NCI-H2107 (cell line): ENCODE results near the gene MAFG.
A peak's percentile ranks its signal among the peaks of the same experiment; 100 is the strongest.

Source experiments
- DNase-seq: peaks from one replicate; lab custom pipeline; 2025; lab: John Stamatoyannopoulos, UW

The MAFG gene

GRCh38 chr17:81927653-81928543 is at the start of gene MAFG:
Gene MAFG, minus strand, starts transcription at chr17:81927735. Its CDS starts 4,550 bp downstream, at chr17:81923185.
- peak; percentile 90 for DNase-seq

GRCh38 chr17:81976332-81977210 is 49.0 kb upstream of the MAFG start:
- peak; percentile 32 for DNase-seq

- DNase-seq = no peak
Observed at GRCh38 chr17:81973432-81973831, 45.9 kb upstream of the MAFG start.

GRCh38 chr17:81968850-81969812 is 41.6 kb upstream of the MAFG start:
- no peak for DNase-seq

- DNase-seq = no peak
Observed at GRCh38 chr17:81968396-81968745, 40.8 kb upstream of the MAFG start.

GRCh38 chr17:81967533-81968395 is 40.2 kb upstream of the MAFG start:
- DNase-seq = no peak

GRCh38 chr17:81967244-81967532 is 39.7 kb upstream of the MAFG start:
- no peak for DNase-seq

- no peak for DNase-seq
Observed at GRCh38 chr17:81966343-81967243, 39.1 kb upstream of the MAFG start.

- DNase-seq = no peak
Observed at GRCh38 chr17:81964081-81964849, 36.7 kb upstream of the MAFG start.

GRCh38 chr17:81962499-81963441 is 35.2 kb upstream of the MAFG start:
- DNase-seq = no peak

GRCh38 chr17:81961521-81962498 is 34.3 kb upstream of the MAFG start:
- DNase-seq = no peak

GRCh38 chr17:81961087-81961511 is 33.6 kb upstream of the MAFG start, which contains the start of gene NOTUM:
Gene NOTUM, minus strand, starts transcription at chr17:81961187. Its CDS starts 278 bp downstream, at chr17:81960909.
- no peak for DNase-seq

- DNase-seq = no peak
Observed at GRCh38 chr17:81960130-81960958, 32.8 kb upstream of the MAFG start.

- DNase-seq = no peak
Observed at GRCh38 chr17:81959362-81960129, 32.0 kb upstream of the MAFG start.
